Stimulated activated CD4-positive, alpha-beta T cell treated with anti-CD3 and anti-CD28 coated beads, Interleukin-2, amount 100 ng/mL, for 24 hours (primary cell): ENCODE results near the gene GTF2F1.
"Not testable (repeated sequence)": the region's sequence is repeated elsewhere in the genome, so short reads cannot be mapped to it uniquely, and the experiment has no call there.

Source experiments
- DNase-seq, 2 donors: peaks; one replicate each; pipeline ENCODE4 v3.0.0-alpha.2; 2020

The GTF2F1 gene

GRCh38 chr19:6383188-6383587 is 9.8 kb downstream of the GTF2F1 start:
- DNase-seq: no peak

GRCh38 chr19:6381030-6381750 is 11.8 kb downstream of the GTF2F1 start:
- no peak for DNase-seq

- DNase-seq: no peak
Measured at GRCh38 chr19:6379744-6380143, 13.2 kb downstream of the GTF2F1 start.

- DNase-seq: no peak
Measured at GRCh38 chr19:6378486-6378885, 14.5 kb downstream of the GTF2F1 start.

GRCh38 chr19:6378041-6378440 is 14.9 kb downstream of the GTF2F1 start:
- DNase-seq: no peak

- DNase-seq: no peak
Measured at GRCh38 chr19:6376512-6377190, 16.3 kb downstream of the GTF2F1 start.

GRCh38 chr19:6375411-6376010 is 17.5 kb downstream of the GTF2F1 start, which contains the start of gene PSPN:
Gene PSPN (minus strand): TSS chr19:6375933. CDS start chr19:6375849, 84 bp downstream.
- no peak for DNase-seq

GRCh38 chr19:6374711-6375410 is 18.1 kb downstream of the GTF2F1 start:
- DNase-seq: no peak

- no peak for DNase-seq
Measured at GRCh38 chr19:6374161-6374709, 18.7 kb downstream of the GTF2F1 start.

- DNase-seq: no peak
Measured at GRCh38 chr19:6373813-6374108, 19.2 kb downstream of the GTF2F1 start.

GRCh38 chr19:6373096-6373812 is 19.7 kb downstream of the GTF2F1 start:
- peak; percentile 99 to 100 for DNase-seq

GRCh38 chr19:6372594-6373095 is 20.3 kb downstream of the GTF2F1 start, which contains the start of gene ALKBH7:
Gene ALKBH7 (plus strand): TSS chr19:6372794. CDS start chr19:6372821, 27 bp downstream.
- peak; percentile 93 to 96 for DNase-seq

- no peak for DNase-seq
Measured at GRCh38 chr19:6364353-6364752, 28.6 kb downstream of the GTF2F1 start.

GRCh38 chr19:6362351-6362801 is 30.6 kb downstream of the GTF2F1 start:
- DNase-seq: peak; percentile 26 to 37

GRCh38 chr19:6362027-6362350 is 31.0 kb downstream of the GTF2F1 start:
- no peak for DNase-seq

GRCh38 chr19:6360857-6361216 is 32.1 kb downstream of the GTF2F1 start:
- DNase-seq: not testable (repeated sequence)

GRCh38 chr19:6360445-6360844 is 32.5 kb downstream of the GTF2F1 start:
- not testable (repeated sequence) for DNase-seq

- DNase-seq: no peak
Measured at GRCh38 chr19:6359568-6360341, 33.2 kb downstream of the GTF2F1 start.

GRCh38 chr19:6358003-6358402 is 35.0 kb downstream of the GTF2F1 start:
- no peak for DNase-seq

GRCh38 chr19:6357174-6357573 is 35.8 kb downstream of the GTF2F1 start:
- no peak for DNase-seq

- not testable (repeated sequence) for DNase-seq
Measured at GRCh38 chr19:6355321-6356040, 37.5 kb downstream of the GTF2F1 start.
